Measurements from ENCODE around the gene NFATC1.
A peak's percentile ranks its signal among the peaks of the same experiment; 100 is the strongest.

The NFATC1 gene

DNA sequence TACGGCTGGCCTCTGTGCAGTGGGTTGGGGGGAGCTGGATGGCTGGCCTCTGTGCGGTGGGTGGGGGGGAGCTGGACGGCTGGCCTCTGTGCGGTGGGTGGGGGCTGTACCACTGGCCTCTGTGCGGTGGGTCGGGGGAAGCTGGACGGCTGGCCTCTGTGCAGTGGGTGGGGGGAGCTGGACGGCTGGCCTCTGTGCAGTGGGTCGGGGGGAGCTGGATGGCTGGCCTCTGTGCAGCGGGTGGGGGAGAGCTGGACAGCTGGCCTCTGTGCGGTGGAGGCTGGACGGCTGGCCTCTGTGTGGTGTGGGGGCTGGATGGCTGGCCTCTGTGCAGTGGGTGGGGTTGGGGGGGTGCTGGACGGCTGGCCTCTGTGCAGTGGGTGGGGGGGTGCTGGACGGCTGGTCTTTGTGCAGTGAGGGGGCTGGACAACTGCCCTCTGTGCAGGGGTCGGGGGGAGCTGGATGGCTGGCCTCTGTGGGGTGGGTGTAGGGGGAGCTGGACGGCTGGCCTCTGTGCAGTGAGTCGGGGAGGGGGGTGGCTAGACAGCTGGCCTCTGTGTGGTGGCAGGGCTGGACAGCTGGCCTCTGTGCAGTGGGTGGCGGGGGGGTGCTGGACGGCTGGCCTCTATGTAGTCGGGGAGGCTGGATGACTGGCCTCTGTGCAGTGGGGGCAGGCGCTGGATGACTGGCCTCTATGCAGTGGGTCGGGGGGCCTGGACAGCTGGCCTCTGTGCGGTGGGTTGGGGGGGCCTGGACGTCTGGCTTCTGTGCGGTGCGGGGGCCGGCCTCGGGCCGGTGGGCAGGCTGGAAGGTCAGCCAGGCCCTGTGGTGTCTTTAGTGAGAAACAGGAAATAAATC is 31.9 kb downstream of the NFATC1 start:
- Histone ChIP-seq H2BK15ac (ENCODE audit: low read length) (peak overlapping the region; percentile 92), H4K8ac (ENCODE audit: low read depth, low read length) (peak overlapping the region; percentile 65), H3K4me2 (ENCODE audit: insufficient read depth, low read length, poor library complexity, severe bottlenecking) (no peak overlapping the region), H3K23ac (ENCODE audit: low read depth, low read length, poor library complexity) (peak overlapping the region; percentile 31), H3K4me3 (ENCODE audit: low read length in 2 of 2) (no peak overlapping the region), H2AFZ (ENCODE audit: low read length) (no peak overlapping the region), H3K27me3 (ENCODE audit: control insufficient read depth in 3 of 3, insufficient read depth in 3 of 3, low read depth in 1 of 3, low read length in 3 of 3) (no peaks in the 10 kb centered on the region), H3K9me3 (replicated peaks in 1 of 2; ENCODE audit: control insufficient read depth in 2 of 2, insufficient read depth in 1 of 2, low read depth in 1 of 2, low read length in 2 of 2) (no peaks in the 10 kb centered on the region), H3K4me1 (ENCODE audit: control insufficient read depth in 2 of 2, insufficient read depth in 1 of 2, low read depth in 1 of 2, low read length in 2 of 2) (peaks cover 0 to 7% of the 10 kb centered on the region in 2 donors), H3K18ac (ENCODE audit: low read length) (peak overlapping the region; percentile 71), H3K36me3 (replicated peaks in 1 of 2; ENCODE audit: control insufficient read depth in 2 of 2, insufficient read depth in 2 of 2, low read length in 2 of 2) (no peaks in the 10 kb centered on the region), H2BK120ac (ENCODE audit: low read depth, low read length) (no peak overlapping the region), H3K79me1 (ENCODE audit: low read depth, low read length) (peaks cover 6% of the 10 kb centered on the region), H3K27ac (replicated peaks; ENCODE audit: low read length) (no peak overlapping the region), H2BK5ac (ENCODE audit: low read length) (no peak overlapping the region), H3K9ac (ENCODE audit: low read depth, low read length, poor library complexity) (peak overlapping the region; percentile 21), H2BK12ac (ENCODE audit: low read length) (peak overlapping the region; percentile 73), H3K4ac (ENCODE audit: low read length) (no peak overlapping the region), H4K91ac (ENCODE audit: low read depth, low read length, poor library complexity) (no peak overlapping the region), H2AK5ac (ENCODE audit: low read depth, low read length) (peak overlapping the region; percentile 95), H3K14ac (ENCODE audit: low read length) (peak overlapping the region; percentile 38)
- no peak for DNase-seq (ENCODE audit: low spot score)
- no CpG with 5 or more reads among the region's 29 CpGs for whole genome bisulfite sequencing, 2 donors (ENCODE audit: extremely low coverage in 2 of 2, insufficient read length in 2 of 2, insufficient replicate concordance in 1 of 2)

DNA sequence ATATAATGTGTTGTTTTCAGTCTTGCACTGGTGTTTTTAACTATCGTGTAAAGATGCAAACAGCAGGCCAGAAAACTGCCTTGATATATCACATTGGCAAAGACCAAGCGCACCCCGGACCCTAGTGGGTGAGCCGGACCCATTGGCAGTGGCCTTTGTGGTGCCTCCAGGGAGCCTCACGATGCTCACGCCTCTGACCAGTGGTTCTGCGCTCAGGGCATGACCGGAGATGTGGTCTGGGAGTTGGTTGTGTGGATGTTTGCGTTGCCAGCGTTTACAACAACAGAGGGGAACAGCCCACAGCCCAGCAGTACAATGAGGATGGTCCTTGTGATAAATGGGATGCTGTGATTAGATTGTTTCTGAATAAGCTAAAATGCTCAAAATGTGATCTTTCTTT is 32.6 kb downstream of the NFATC1 start:
- Histone ChIP-seq H3K9ac (ENCODE audit: low read depth, low read length, poor library complexity) (no peak overlapping the region), H3K36me3 (replicated peaks in 1 of 2; ENCODE audit: control insufficient read depth in 2 of 2, insufficient read depth in 2 of 2, low read length in 2 of 2) (no peaks in the 10 kb centered on the region), H3K23ac (ENCODE audit: low read depth, low read length, poor library complexity) (no peak overlapping the region), H3K4me2 (ENCODE audit: insufficient read depth, low read length, poor library complexity, severe bottlenecking) (no peak overlapping the region), H3K14ac (ENCODE audit: low read length) (peak overlapping the region; percentile 89), H3K27me3 (ENCODE audit: control insufficient read depth in 3 of 3, insufficient read depth in 3 of 3, low read depth in 1 of 3, low read length in 3 of 3) (no peaks in the 10 kb centered on the region), H2AK5ac (ENCODE audit: low read depth, low read length) (no peak overlapping the region), H3K79me1 (ENCODE audit: low read depth, low read length) (peaks cover 6% of the 10 kb centered on the region), H2BK15ac (ENCODE audit: low read length) (no peak overlapping the region), H3K4me1 (ENCODE audit: control insufficient read depth in 2 of 2, insufficient read depth in 1 of 2, low read depth in 1 of 2, low read length in 2 of 2) (peaks cover 0 to 7% of the 10 kb centered on the region in 2 donors), H3K4me3 (ENCODE audit: low read length in 2 of 2) (no peak overlapping the region), H4K91ac (ENCODE audit: low read depth, low read length, poor library complexity) (no peak overlapping the region), H3K27ac (replicated peaks; ENCODE audit: low read length) (no peak overlapping the region), H2BK12ac (ENCODE audit: low read length) (no peak overlapping the region), H2BK120ac (ENCODE audit: low read depth, low read length) (no peak overlapping the region), H3K4ac (ENCODE audit: low read length) (peak overlapping the region; percentile 5), H3K18ac (ENCODE audit: low read length) (peak overlapping the region; percentile 80), H2BK5ac (ENCODE audit: low read length) (no peak overlapping the region), H3K9me3 (replicated peaks in 1 of 2; ENCODE audit: control insufficient read depth in 2 of 2, insufficient read depth in 1 of 2, low read depth in 1 of 2, low read length in 2 of 2) (no peaks in the 10 kb centered on the region), H2AFZ (ENCODE audit: low read length) (no peak overlapping the region), H4K8ac (ENCODE audit: low read depth, low read length) (no peak overlapping the region)
- WGBS, 2 donors (ENCODE audit: extremely low coverage in 2 of 2, insufficient read length in 2 of 2, insufficient replicate concordance in 1 of 2) = no CpG with 5 or more reads among the region's 10 CpGs
- DNase-seq (ENCODE audit: low spot score) = no peak

DNA sequence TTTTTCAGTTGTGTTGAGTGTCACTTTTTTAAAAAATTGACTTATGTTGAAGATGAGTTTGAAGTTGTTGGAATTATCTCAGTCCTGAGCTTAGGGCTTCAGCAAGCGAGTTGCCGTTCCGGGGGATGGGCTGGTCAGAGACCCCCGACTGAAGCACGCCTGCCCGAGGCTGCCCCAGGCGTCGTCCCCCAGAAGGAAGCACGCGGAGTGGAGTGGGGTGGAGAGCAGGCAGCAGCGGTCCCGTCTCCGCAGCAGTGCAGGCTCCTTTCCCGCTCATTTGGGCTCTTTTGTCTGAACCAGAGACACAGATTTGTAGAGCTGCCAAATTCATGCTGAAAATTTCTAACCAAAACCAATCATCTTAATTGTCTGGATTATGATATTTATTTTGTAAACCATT is 33.7 kb downstream of the NFATC1 start:
- H2AK5ac ChIP-seq (ENCODE audit: low read depth, low read length) = no peak overlapping the region
- no peak overlapping the region for H3K18ac ChIP-seq (ENCODE audit: low read length)
- no peak overlapping the region for H2BK5ac ChIP-seq (ENCODE audit: low read length)
- no peaks in the 10 kb centered on the region for H3K27me3 ChIP-seq (ENCODE audit: control insufficient read depth in 3 of 3, insufficient read depth in 3 of 3, low read depth in 1 of 3, low read length in 3 of 3)
- no peak overlapping the region for H3K4ac ChIP-seq (ENCODE audit: low read length)
- peaks cover 0 to 7% of the 10 kb centered on the region in 2 donors for H3K4me1 ChIP-seq (ENCODE audit: control insufficient read depth in 2 of 2, insufficient read depth in 1 of 2, low read depth in 1 of 2, low read length in 2 of 2)
- DNase-seq (ENCODE audit: low spot score) = no peak
- H3K79me1 ChIP-seq (ENCODE audit: low read depth, low read length) = peaks cover 7% of the 10 kb centered on the region
- no peak overlapping the region for H3K4me2 ChIP-seq (ENCODE audit: insufficient read depth, low read length, poor library complexity, severe bottlenecking)
- no peak overlapping the region for H3K27ac ChIP-seq (replicated peaks; ENCODE audit: low read length)
- H2BK12ac ChIP-seq (ENCODE audit: low read length) = no peak overlapping the region
- no peak overlapping the region for H4K91ac ChIP-seq (ENCODE audit: low read depth, low read length, poor library complexity)
- H2BK120ac ChIP-seq (ENCODE audit: low read depth, low read length) = no peak overlapping the region
- no peak overlapping the region for H3K4me3 ChIP-seq (ENCODE audit: low read length in 2 of 2)
- H3K9ac ChIP-seq (ENCODE audit: low read depth, low read length, poor library complexity) = no peak overlapping the region
- H2AFZ ChIP-seq (ENCODE audit: low read length) = no peak overlapping the region
- no peak overlapping the region for H2BK15ac ChIP-seq (ENCODE audit: low read length)
- no peak overlapping the region for H4K8ac ChIP-seq (ENCODE audit: low read depth, low read length)
- H3K14ac ChIP-seq (ENCODE audit: low read length) = no peak overlapping the region
- WGBS, 2 donors (ENCODE audit: extremely low coverage in 2 of 2, insufficient read length in 2 of 2, insufficient replicate concordance in 1 of 2) = no CpG with 5 or more reads among the region's 14 CpGs
- no peak overlapping the region for H3K23ac ChIP-seq (ENCODE audit: low read depth, low read length, poor library complexity)
- no peaks in the 10 kb centered on the region for H3K36me3 ChIP-seq (replicated peaks in 1 of 2; ENCODE audit: control insufficient read depth in 2 of 2, insufficient read depth in 2 of 2, low read length in 2 of 2)
- H3K9me3 ChIP-seq (replicated peaks in 1 of 2; ENCODE audit: control insufficient read depth in 2 of 2, insufficient read depth in 1 of 2, low read depth in 1 of 2, low read length in 2 of 2) = no peaks in the 10 kb centered on the region

DNA sequence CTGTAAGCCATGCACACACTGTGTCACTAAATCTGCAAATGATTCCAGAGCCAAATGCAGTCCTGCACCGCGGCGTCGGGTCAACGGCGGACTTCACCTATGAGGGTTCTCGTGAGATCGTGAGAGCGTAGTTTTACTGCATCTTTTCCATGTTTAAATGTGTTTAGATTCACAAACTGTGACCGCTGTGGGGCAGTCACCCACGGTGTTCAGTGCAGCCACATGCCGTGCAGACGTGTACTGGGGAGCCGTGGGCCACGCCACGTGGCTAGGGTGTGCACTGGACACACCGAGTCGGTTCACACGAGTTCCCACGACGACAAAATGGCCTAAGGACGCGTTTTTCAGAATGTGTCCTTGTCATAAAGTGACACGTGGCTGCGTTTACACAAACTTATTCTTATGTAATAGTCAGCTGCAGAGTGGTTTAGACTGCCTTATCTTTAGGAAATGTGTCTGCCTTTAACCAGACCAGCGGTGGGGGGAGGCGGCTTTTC is 34.1 kb downstream of the NFATC1 start:
- no peak overlapping the region for H3K18ac ChIP-seq (ENCODE audit: low read length)
- H3K9me3 ChIP-seq (replicated peaks in 1 of 2; ENCODE audit: control insufficient read depth in 2 of 2, insufficient read depth in 1 of 2, low read depth in 1 of 2, low read length in 2 of 2) = no peaks in the 10 kb centered on the region
- H2AK5ac ChIP-seq (ENCODE audit: low read depth, low read length) = no peak overlapping the region
- H2BK120ac ChIP-seq (ENCODE audit: low read depth, low read length) = no peak overlapping the region
- no peak overlapping the region for H3K4ac ChIP-seq (ENCODE audit: low read length)
- H3K9ac ChIP-seq (ENCODE audit: low read depth, low read length, poor library complexity) = no peak overlapping the region
- no peak overlapping the region for H2AFZ ChIP-seq (ENCODE audit: low read length)
- H3K14ac ChIP-seq (ENCODE audit: low read length) = no peak overlapping the region
- WGBS, 2 donors (ENCODE audit: extremely low coverage in 2 of 2, insufficient read length in 2 of 2, insufficient replicate concordance in 1 of 2) = no CpG with 5 or more reads among the region's 27 CpGs
- no peaks in the 10 kb centered on the region for H3K27me3 ChIP-seq (ENCODE audit: control insufficient read depth in 3 of 3, insufficient read depth in 3 of 3, low read depth in 1 of 3, low read length in 3 of 3)
- no peak overlapping the region for H2BK5ac ChIP-seq (ENCODE audit: low read length)
- H3K36me3 ChIP-seq (replicated peaks in 1 of 2; ENCODE audit: control insufficient read depth in 2 of 2, insufficient read depth in 2 of 2, low read length in 2 of 2) = no peaks in the 10 kb centered on the region
- no peak overlapping the region for H3K23ac ChIP-seq (ENCODE audit: low read depth, low read length, poor library complexity)
- DNase-seq (ENCODE audit: low spot score) = no peak
- H3K4me3 ChIP-seq (ENCODE audit: low read length in 2 of 2) = no peak overlapping the region
- no peak overlapping the region for H3K27ac ChIP-seq (replicated peaks; ENCODE audit: low read length)
- no peak overlapping the region for H4K91ac ChIP-seq (ENCODE audit: low read depth, low read length, poor library complexity)
- H4K8ac ChIP-seq (ENCODE audit: low read depth, low read length) = no peak overlapping the region
- H3K4me2 ChIP-seq (ENCODE audit: insufficient read depth, low read length, poor library complexity, severe bottlenecking) = no peak overlapping the region
- peaks cover 0 to 7% of the 10 kb centered on the region in 2 donors for H3K4me1 ChIP-seq (ENCODE audit: control insufficient read depth in 2 of 2, insufficient read depth in 1 of 2, low read depth in 1 of 2, low read length in 2 of 2)
- H3K79me1 ChIP-seq (ENCODE audit: low read depth, low read length) = peaks cover 6% of the 10 kb centered on the region
- no peak overlapping the region for H2BK12ac ChIP-seq (ENCODE audit: low read length)
- no peak overlapping the region for H2BK15ac ChIP-seq (ENCODE audit: low read length)

Data from neuronal stem cell (in vitro differentiated cells).